Left ventricle myocardium inferior (tissue), 1 donor: ENCODE results near the gene TBC1D22A. TPM values are rescaled to one million over a fixed set of nuclear protein-coding genes. Genes with fewer than 3 reads are reported as not detected.

Source experiments
- DNase-seq: peaks from one replicate; pipeline ENCODE4 v3.0.0-alpha.2; 2020
- H3K27ac ChIP-seq: fragments of 200-600 bp; replicated peaks from 2 replicates; pipeline ENCODE4 v1.8.0; 2021
- H3K27me3 ChIP-seq: fragments of 200-600 bp; 2 replicates; pipeline ENCODE4 v1.8.0; 2021; ENCODE audit warnings: low read depth
- H3K36me3 ChIP-seq: fragments of 200-600 bp; 2 replicates; pipeline ENCODE4 v1.8.0; 2021
- H3K4me1 ChIP-seq: fragments of 200-600 bp; 2 replicates; pipeline ENCODE4 v1.8.0; 2021
- H3K4me3 ChIP-seq: fragments of 200-600 bp; 2 replicates; pipeline ENCODE4 v1.8.0; 2021; ENCODE audit warnings: mild to moderate bottlenecking, moderate library complexity
- H3K9me3 ChIP-seq: fragments of 200-600 bp; replicated peaks from 2 replicates; pipeline ENCODE4 v1.8.0; 2021
- intact Hi-C: fragments of 100-400 bp; cut with micrococcal nuclease; formaldehyde crosslinking; loops from one replicate; pipeline ENCODE4 v1.11.0; 2022
- total RNA-seq: library from RNA; stranded (reverse); fragmentation: NEBNext Ultra II Directional; extraction: Animal tissue kit (Norgen Biotek cat#: 25700); gene quantifications from one replicate; pipeline ENCODE4 v1.2.1, GENCODE V29; 2021
- TF ChIP-seq, protein P1 (sequence below): fragments of 200-600 bp; IDR thresholded peaks from 2 replicates; pipeline ENCODE4 v1.8.0; 2021; ENCODE audit warnings: antibody characterized with exemption, mild to moderate bottlenecking, borderline replicate concordance
- donor health status: DM: no; HTN: yes; CAD: no; lungs with severe emphysema.

Gene TBC1D22A
- total RNA-seq, 1 donor from 2014 or later, result 16.2 TPM

DNA sequence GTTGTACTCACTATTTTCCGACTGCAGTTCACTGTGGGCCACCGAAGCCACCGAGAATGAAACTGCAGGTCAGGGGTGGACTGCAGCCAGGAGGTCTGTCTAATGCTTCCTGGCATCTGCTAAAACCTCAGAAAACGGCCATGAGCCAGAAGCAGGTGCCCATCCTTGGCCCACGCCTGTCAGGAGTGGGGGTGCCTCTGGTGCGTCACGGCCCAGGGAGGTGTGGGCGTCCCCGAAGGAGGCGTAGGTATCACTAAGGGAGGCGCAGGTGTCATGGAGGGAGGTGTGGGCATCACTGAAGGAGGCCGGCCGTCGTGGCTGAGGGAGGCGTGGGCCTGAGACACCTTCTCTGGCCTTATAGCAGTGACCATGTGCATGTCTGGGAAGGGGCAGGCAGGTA lies 456.2 kb downstream of the TBC1D22A start:
- Histone ChIP-seq H3K9me3 (no peaks in the 10 kb centered on the region), H3K27ac (no peak overlapping the region), H3K36me3 (no peaks in the 10 kb centered on the region), H3K4me3 (no peak overlapping the region), H3K27me3 (peaks cover 20% of the 10 kb centered on the region), H3K4me1 (no peaks in the 10 kb centered on the region)
- TF ChIP-seq, protein P1, sequence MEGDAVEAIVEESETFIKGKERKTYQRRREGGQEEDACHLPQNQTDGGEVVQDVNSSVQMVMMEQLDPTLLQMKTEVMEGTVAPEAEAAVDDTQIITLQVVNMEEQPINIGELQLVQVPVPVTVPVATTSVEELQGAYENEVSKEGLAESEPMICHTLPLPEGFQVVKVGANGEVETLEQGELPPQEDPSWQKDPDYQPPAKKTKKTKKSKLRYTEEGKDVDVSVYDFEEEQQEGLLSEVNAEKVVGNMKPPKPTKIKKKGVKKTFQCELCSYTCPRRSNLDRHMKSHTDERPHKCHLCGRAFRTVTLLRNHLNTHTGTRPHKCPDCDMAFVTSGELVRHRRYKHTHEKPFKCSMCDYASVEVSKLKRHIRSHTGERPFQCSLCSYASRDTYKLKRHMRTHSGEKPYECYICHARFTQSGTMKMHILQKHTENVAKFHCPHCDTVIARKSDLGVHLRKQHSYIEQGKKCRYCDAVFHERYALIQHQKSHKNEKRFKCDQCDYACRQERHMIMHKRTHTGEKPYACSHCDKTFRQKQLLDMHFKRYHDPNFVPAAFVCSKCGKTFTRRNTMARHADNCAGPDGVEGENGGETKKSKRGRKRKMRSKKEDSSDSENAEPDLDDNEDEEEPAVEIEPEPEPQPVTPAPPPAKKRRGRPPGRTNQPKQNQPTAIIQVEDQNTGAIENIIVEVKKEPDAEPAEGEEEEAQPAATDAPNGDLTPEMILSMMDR, result no peak
- no peak for DNase-seq
- intact Hi-C loops, result no loop called here

DNA sequence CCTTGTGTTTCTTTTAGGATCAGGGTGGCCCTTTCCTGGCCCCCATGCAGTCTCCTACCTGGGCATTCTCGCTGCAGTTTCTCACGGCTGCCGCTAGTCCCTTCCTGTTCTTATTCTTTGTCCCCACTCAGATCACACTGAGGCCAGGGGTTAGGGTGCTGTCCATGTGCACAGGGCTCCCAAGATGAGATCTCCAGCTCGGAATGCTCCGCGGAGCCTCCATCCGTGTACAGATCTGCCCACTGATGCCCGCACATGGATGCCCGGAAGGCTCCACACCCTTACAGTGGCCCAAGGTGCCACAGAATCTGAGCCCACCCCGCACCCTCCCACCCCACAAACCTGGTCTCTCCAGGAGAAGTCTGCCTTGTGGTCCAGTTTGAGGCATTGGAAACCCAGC lies 457.3 kb downstream of the TBC1D22A start:
- Histone ChIP-seq H3K27ac (no peak overlapping the region), H3K27me3 (peaks cover 20% of the 10 kb centered on the region), H3K4me3 (no peak overlapping the region), H3K36me3 (no peaks in the 10 kb centered on the region), H3K4me1 (no peaks in the 10 kb centered on the region), H3K9me3 (no peaks in the 10 kb centered on the region)
- no peak for DNase-seq
- TF ChIP-seq, protein P1, result no peak
- intact Hi-C loops, result no loop called here

DNA sequence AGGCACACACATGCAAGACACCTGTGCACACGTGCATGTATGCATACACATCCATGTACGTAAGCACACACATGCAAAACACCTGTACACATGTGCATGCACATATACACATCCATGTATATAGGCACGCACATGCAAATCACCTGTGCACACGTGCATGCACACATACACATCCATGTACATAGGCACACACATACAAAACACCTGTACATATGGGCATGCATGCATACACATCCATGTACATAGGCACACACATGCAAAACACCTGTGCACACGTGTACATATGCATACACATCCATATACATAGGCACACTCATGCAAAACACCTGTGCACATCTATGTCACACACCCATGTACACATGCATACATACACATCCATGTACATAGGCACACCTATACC lies 458.3 kb downstream of the TBC1D22A start:
- intact Hi-C loops, result no loop called here
- no peak overlapping the region for H3K4me3 ChIP-seq
- TF ChIP-seq, protein P1, result no peak
- DNase-seq, result no peak
- H3K27ac ChIP-seq, result no peak overlapping the region
- no peaks in the 10 kb centered on the region for H3K9me3 ChIP-seq
- no peaks in the 10 kb centered on the region for H3K4me1 ChIP-seq
- H3K27me3 ChIP-seq, result peaks cover 22% of the 10 kb centered on the region
- no peaks in the 10 kb centered on the region for H3K36me3 ChIP-seq

DNA sequence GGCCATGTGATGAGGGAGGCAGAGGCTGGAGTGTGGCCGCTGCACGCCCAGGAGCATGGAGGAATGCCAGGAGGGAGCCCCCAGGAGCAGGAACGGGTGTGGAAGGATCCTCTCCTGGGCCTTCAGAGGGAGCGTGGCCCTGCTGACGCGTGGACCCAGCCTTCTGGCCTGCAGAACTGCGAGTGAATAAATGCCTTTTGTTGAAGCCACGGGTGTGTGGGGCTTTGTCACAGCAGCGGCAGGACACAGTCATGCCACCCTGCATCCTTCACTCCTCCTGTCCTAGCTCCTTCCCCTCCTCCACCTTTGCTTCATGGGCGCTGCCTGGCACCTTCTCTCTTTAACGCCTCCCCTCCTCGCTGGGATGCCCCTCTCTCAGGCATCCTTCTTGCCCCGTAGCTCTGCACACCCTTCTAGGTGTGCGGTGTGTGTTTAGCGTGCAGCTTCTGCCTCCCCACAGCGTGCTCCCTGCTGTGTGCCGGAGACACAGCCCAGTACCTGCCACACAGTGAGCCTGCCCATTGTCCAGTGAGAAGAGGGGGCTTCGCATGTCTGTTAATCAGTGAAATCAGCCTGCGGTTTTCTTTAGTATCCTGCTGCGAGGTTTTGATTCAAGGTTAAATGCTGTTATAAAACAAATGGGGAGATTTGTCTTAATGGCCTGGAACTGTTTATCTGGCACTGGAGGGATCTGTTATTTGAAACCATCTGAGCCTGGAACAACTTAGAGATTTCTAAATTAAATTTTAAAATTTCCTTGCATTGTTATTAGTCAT lies 459.6 kb downstream of the TBC1D22A start:
- intact Hi-C loops, result no loop called here
- TF ChIP-seq, protein P1, result no peak

More for the DNA sequence above, 459.6 kb downstream of the TBC1D22A start:
- Histone ChIP-seq H3K9me3 (no peaks in the 10 kb centered on the region), H3K36me3 (no peaks in the 10 kb centered on the region), H3K4me3 (no peak overlapping the region), H3K27me3 (peaks cover 32% of the 10 kb centered on the region), H3K27ac (no peak overlapping the region), H3K4me1 (no peaks in the 10 kb centered on the region)
- no peak for DNase-seq

Other genes with a start within 250 kb of the TBC1D22A start
- 8.9 TPM for gene CELSR1, start 225.0 kb upstream of the TBC1D22A start, total RNA-seq
- gene GRAMD4, start 142.3 kb upstream of the TBC1D22A start, total RNA-seq, result 77.6 TPM
- 76.9 TPM for gene CERK, start 24.4 kb upstream of the TBC1D22A start, total RNA-seq